ENCODE data around the gene ARSB. TPM values are rescaled to one million over a fixed set of nuclear protein-coding genes. Genes with fewer than 3 reads are reported as not detected.

The ARSB gene
- total RNA-seq, 1 experiment from 2014 or later, result 8.4 TPM

DNA sequence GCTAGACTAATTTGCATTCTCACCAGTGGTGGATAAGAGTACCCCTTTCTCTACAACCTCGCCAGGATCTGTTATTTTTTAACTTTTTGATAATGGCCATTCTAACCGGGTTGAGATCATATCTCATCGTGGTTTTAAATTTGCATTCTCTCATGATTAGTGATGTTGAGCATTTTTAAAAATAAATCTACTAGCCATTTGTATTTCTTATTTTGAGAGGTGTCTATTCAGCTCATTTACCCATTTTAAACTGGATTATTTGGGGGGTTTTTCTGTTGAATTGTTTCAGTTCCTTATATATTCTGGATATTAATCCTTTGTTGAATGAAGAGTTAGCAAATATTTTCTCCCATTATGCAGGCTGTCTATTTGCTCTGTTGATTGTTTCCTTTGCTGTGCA, 139.6 kb downstream of the ARSB start:
- TF ChIP-seq CTCF (conservative IDR thresholded peaks at IDR 0.05) (no peak), EZH2 (IDR thresholded peaks at IDR 0.05; ENCODE audit: low read depth) (no peak)
- intact Hi-C loops (cut with micrococcal nuclease; ENCODE audit: unreplicated experiment), result no loop called here
- H3K9me2 ChIP-seq (ENCODE audit: insufficient read depth), result no peaks in the 10 kb centered on the region; the same call in none of the 2 replicates

GRCh38 chr5:78843436-78843835, 141.7 kb downstream of the ARSB start:
- Histone ChIP-seq H2AFZ (no peak overlapping the region), H4K20me1 (ENCODE audit: insufficient read depth) (no peaks in the 10 kb centered on the region), H3K36me3 (ENCODE audit: low read depth) (no peaks in the 10 kb centered on the region), H3K4me2 (no peak overlapping the region), H3F3A (ENCODE audit: insufficient read depth, low read depth) (no peaks in the 10 kb centered on the region), H3K4me3 (no peak overlapping the region), H3K79me2 (ENCODE audit: low read depth) (no peaks in the 10 kb centered on the region), H3K27ac (no peak overlapping the region), H3K27me3 (ENCODE audit: insufficient read depth, low read depth) (no peaks in the 10 kb centered on the region), H3K4me1 (replicated peaks; ENCODE audit: insufficient read depth) (no peaks in the 10 kb centered on the region), H3K9me2 (ENCODE audit: insufficient read depth) (no peaks in the 10 kb centered on the region; the same call in none of the 2 replicates), H3K9me3 (ENCODE audit: insufficient read depth, low read depth) (no peaks in the 10 kb centered on the region)
- no peak for DNase-seq
- CTCF ChIA-PET, result no interaction called here
- BruUV-seq (replicated peaks), result no TSS peak
- intact Hi-C loops (cut with micrococcal nuclease; ENCODE audit: unreplicated experiment), result no loop called here
- POLR2A ChIA-PET (ENCODE audit: unreplicated experiment), result no interaction called here
- TF ChIP-seq CTCF (conservative IDR thresholded peaks at IDR 0.05) (no peak), EZH2 (IDR thresholded peaks at IDR 0.05; ENCODE audit: low read depth) (no peak)

More for the DNA sequence above, 139.6 kb downstream of the ARSB start:
- Histone ChIP-seq H3K4me3 (no peak overlapping the region), H3K4me1 (replicated peaks; ENCODE audit: insufficient read depth) (no peaks in the 10 kb centered on the region), H3K9me3 (ENCODE audit: insufficient read depth, low read depth) (no peaks in the 10 kb centered on the region), H2AFZ (no peak overlapping the region), H3K27ac (no peak overlapping the region), H3F3A (ENCODE audit: insufficient read depth, low read depth) (no peaks in the 10 kb centered on the region), H3K36me3 (ENCODE audit: low read depth) (no peaks in the 10 kb centered on the region), H3K79me2 (ENCODE audit: low read depth) (no peaks in the 10 kb centered on the region), H3K27me3 (ENCODE audit: insufficient read depth, low read depth) (no peaks in the 10 kb centered on the region), H4K20me1 (ENCODE audit: insufficient read depth) (no peaks in the 10 kb centered on the region), H3K4me2 (no peak overlapping the region)
- ChIA-PET CTCF (interaction anchor here (0.6 kb wide), 1 partner anchor 290 kb away, joined by 8 read pairs; no protein-coding TSS in a partner anchor), POLR2A (ENCODE audit: unreplicated experiment) (no interaction called here)
- no TSS peak for BruUV-seq (replicated peaks)
- no peak for DNase-seq

GRCh38 chr5:78841767-78842166, 143.3 kb downstream of the ARSB start:
- no peaks in the 10 kb centered on the region for H3F3A ChIP-seq (ENCODE audit: insufficient read depth, low read depth)
- H3K4me3 ChIP-seq, result no peak overlapping the region
- no peak for TF ChIP-seq EZH2 (IDR thresholded peaks at IDR 0.05; ENCODE audit: low read depth)
- TF ChIP-seq CTCF (conservative IDR thresholded peaks at IDR 0.05), result no peak
- H3K9me2 ChIP-seq (ENCODE audit: insufficient read depth), result no peaks in the 10 kb centered on the region; the same call in none of the 2 replicates
- H3K9me3 ChIP-seq (ENCODE audit: insufficient read depth, low read depth), result no peaks in the 10 kb centered on the region
- ChIA-PET POLR2A (ENCODE audit: unreplicated experiment) (no interaction called here), CTCF (no interaction called here)
- H4K20me1 ChIP-seq (ENCODE audit: insufficient read depth), result no peaks in the 10 kb centered on the region
- BruUV-seq (replicated peaks), result no TSS peak
- no peak overlapping the region for H3K27ac ChIP-seq
- intact Hi-C loops (cut with micrococcal nuclease; ENCODE audit: unreplicated experiment), result no loop called here
- H3K27me3 ChIP-seq (ENCODE audit: insufficient read depth, low read depth), result no peaks in the 10 kb centered on the region
- no peak overlapping the region for H2AFZ ChIP-seq
- no peaks in the 10 kb centered on the region for H3K36me3 ChIP-seq (ENCODE audit: low read depth)
- H3K4me2 ChIP-seq, result no peak overlapping the region
- no peak for DNase-seq
- H3K4me1 ChIP-seq (replicated peaks; ENCODE audit: insufficient read depth), result no peaks in the 10 kb centered on the region
- H3K79me2 ChIP-seq (ENCODE audit: low read depth), result no peaks in the 10 kb centered on the region

Measured in PC-9 (cell line).